ENCODE data around the gene KCNK5.

Gene KCNK5

GRCh38 chr6:39197521-39197920, 31.8 kb downstream of the KCNK5 start:
- no peak for DNase-seq

- DNase-seq = no peak
Measured at GRCh38 chr6:39196673-39197091, 32.6 kb downstream of the KCNK5 start.

GRCh38 chr6:39195792-39196385, 33.4 kb downstream of the KCNK5 start:
- DNase-seq = no peak

GRCh38 chr6:39194466-39194865, 34.8 kb downstream of the KCNK5 start:
- DNase-seq = no peak

GRCh38 chr6:39193201-39193791, 36.0 kb downstream of the KCNK5 start:
- DNase-seq = no peak

GRCh38 chr6:39192736-39193135, 36.5 kb downstream of the KCNK5 start:
- no peak for DNase-seq

GRCh38 chr6:39191236-39191930, 37.9 kb downstream of the KCNK5 start:
- DNase-seq = no peak

- DNase-seq = no peak
Measured at GRCh38 chr6:39190545-39191235, 38.6 kb downstream of the KCNK5 start.

GRCh38 chr6:39189915-39190544, 39.2 kb downstream of the KCNK5 start:
- DNase-seq = no peak

- DNase-seq = no peak
Measured at GRCh38 chr6:39189131-39189530, 40.1 kb downstream of the KCNK5 start.

GRCh38 chr6:39188571-39188970, 40.7 kb downstream of the KCNK5 start:
- no peak for DNase-seq

GRCh38 chr6:39188098-39188450, 41.2 kb downstream of the KCNK5 start:
- no peak for DNase-seq

- no peak for DNase-seq
Measured at GRCh38 chr6:39184906-39185580, 44.2 kb downstream of the KCNK5 start.

- no peak for DNase-seq
Measured at GRCh38 chr6:39182604-39183003, 46.7 kb downstream of the KCNK5 start.

GRCh38 chr6:39181826-39182225, 47.4 kb downstream of the KCNK5 start:
- DNase-seq = no peak

GRCh38 chr6:39181333-39181732, 47.9 kb downstream of the KCNK5 start:
- DNase-seq = no peak

- no peak for DNase-seq
Measured at GRCh38 chr6:39178804-39179203, 50.5 kb downstream of the KCNK5 start.

GRCh38 chr6:39178235-39178634, 51.0 kb downstream of the KCNK5 start:
- no peak for DNase-seq

- DNase-seq = no peak
Measured at GRCh38 chr6:39177130-39177529, 52.1 kb downstream of the KCNK5 start.

- DNase-seq = no peak
Measured at GRCh38 chr6:39173270-39173669, 56.0 kb downstream of the KCNK5 start.

- DNase-seq = no peak
Measured at GRCh38 chr6:39172377-39172757, 56.9 kb downstream of the KCNK5 start.

- no peak for DNase-seq
Measured at GRCh38 chr6:39171489-39172376, 57.5 kb downstream of the KCNK5 start.

All from effector CD4-positive, alpha-beta T cell (primary cell).